Vagina (tissue), 2 donors: Measurements from ENCODE around the gene PLSCR3. TPM values are rescaled to one million over a fixed set of nuclear protein-coding genes. Genes with fewer than 3 reads are reported as not detected.

Source experiments
- DNase-seq, 2 donors: peaks; one replicate each; pipeline ENCODE4 v3.0.0-alpha.2; 2017; ENCODE audit errors: extremely low spot score in 2 of 2
- H3K27ac ChIP-seq: fragments of 200-600 bp; sonication (generic); one replicate; pipeline ENCODE4 v1.5.1; 2019
- H3K27me3 ChIP-seq: fragments of 200-600 bp; sonication (generic); one replicate; pipeline ENCODE4 v1.5.1; 2019
- H3K36me3 ChIP-seq, 2 donors: fragments of 200-600 bp; sonication (generic); one replicate each; pipeline ENCODE4 v1.5.1; 2017 to 2019
- H3K4me1 ChIP-seq: fragments of 200-600 bp; sonication (generic); one replicate; pipeline ENCODE4 v1.5.1; 2019
- H3K4me3 ChIP-seq, 2 donors: fragments of 200-600 bp; sonication (generic); 1 replicate in 1 of 2; 2 replicates in 1 of 2; pipeline ENCODE4 v1.5.1; 2016 to 2019
- H3K9me3 ChIP-seq: fragments of 200-600 bp; sonication (generic); one replicate; pipeline ENCODE4 v1.5.1; 2019
- POLR2A ChIP-seq, 2 donors: fragments of 450-650 bp; IDR thresholded peaks; one replicate each; pipeline ENCODE4 v1.6.1; 2017; ENCODE audit warnings: antibody characterized with exemption in 2 of 2, mild to moderate bottlenecking in 2 of 2, moderate library complexity in 2 of 2
- POLR2AphosphoS5 ChIP-seq, 2 donors: sonication (generic); formaldehyde crosslinking; IDR thresholded peaks; one replicate each; pipeline ENCODE4 v1.9.0; 2017; ENCODE audit warnings: antibody characterized with exemption in 2 of 2, mild to moderate bottlenecking in 2 of 2, low read depth in 1 of 2; ENCODE audit not compliant: insufficient read depth in 1 of 2
- intact Hi-C: fragments of 100-400 bp; cut with DNase I; formaldehyde crosslinking; loops from one replicate; pipeline ENCODE4 v1.15.1; 2023
- total RNA-seq: library from RNA; depleted of rRNA; stranded (reverse); fragments of >200 nt; gene quantifications from one replicate; pipeline ENCODE4 v1.2.3, GENCODE V29; 2016
- TF ChIP-seq, protein P1 (sequence below), 3 experiments: fragments of 450-650 bp in 2 of 3; fragments of 200-600 bp in 1 of 3; sonication (generic) in 1 of 3; IDR thresholded peaks; one replicate each; pipeline ENCODE4 v1.5.1; 2017 to 2019; ENCODE audit warnings: antibody characterized with exemption in 3 of 3, mild to moderate bottlenecking in 2 of 3, moderate library complexity in 2 of 3

Gene PLSCR3
- total RNA-seq, 1 donor from 2014 or later: 37.1 TPM

DNA sequence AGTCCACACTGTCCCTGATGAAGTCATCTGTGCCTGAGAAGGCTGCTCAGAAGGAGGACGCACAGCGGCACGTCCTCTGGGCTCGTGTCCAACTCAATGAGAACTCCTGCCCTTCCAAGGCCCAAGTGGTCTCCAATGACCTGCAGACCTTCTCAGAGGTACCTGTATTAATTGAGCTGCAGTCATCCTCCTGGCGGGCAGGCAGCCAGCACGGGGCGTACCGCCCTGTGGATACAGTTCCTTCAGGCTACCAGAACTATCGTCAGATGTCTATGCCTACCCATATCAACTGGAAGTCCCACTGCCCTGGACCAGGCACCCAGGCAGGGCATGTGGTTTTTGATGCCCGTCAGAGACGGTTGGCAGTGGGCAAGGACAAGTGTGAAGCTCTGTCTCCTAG lies 38.0 kb upstream of the PLSCR3 start:
- Histone ChIP-seq H3K27me3 (no peaks in the 10 kb centered on the region), H3K9me3 (no peaks in the 10 kb centered on the region), H3K4me3 (no peak overlapping the region), H3K36me3 (no peaks in the 10 kb centered on the region), H3K27ac (no peak overlapping the region), H3K4me1 (peaks cover 18% of the 10 kb centered on the region)
- intact Hi-C loops: no loop called here
- no peak for TF ChIP-seq POLR2A (IDR thresholded peaks at IDR 0.05)
- no peak for TF ChIP-seq POLR2AphosphoS5 (IDR thresholded peaks at IDR 0.05; ENCODE audit: insufficient read depth in 1 of 2, low read depth in 1 of 2)
- TF ChIP-seq, protein P1, sequence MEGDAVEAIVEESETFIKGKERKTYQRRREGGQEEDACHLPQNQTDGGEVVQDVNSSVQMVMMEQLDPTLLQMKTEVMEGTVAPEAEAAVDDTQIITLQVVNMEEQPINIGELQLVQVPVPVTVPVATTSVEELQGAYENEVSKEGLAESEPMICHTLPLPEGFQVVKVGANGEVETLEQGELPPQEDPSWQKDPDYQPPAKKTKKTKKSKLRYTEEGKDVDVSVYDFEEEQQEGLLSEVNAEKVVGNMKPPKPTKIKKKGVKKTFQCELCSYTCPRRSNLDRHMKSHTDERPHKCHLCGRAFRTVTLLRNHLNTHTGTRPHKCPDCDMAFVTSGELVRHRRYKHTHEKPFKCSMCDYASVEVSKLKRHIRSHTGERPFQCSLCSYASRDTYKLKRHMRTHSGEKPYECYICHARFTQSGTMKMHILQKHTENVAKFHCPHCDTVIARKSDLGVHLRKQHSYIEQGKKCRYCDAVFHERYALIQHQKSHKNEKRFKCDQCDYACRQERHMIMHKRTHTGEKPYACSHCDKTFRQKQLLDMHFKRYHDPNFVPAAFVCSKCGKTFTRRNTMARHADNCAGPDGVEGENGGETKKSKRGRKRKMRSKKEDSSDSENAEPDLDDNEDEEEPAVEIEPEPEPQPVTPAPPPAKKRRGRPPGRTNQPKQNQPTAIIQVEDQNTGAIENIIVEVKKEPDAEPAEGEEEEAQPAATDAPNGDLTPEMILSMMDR (IDR thresholded peaks at IDR 0.05): no peak
- no peak for DNase-seq

DNA sequence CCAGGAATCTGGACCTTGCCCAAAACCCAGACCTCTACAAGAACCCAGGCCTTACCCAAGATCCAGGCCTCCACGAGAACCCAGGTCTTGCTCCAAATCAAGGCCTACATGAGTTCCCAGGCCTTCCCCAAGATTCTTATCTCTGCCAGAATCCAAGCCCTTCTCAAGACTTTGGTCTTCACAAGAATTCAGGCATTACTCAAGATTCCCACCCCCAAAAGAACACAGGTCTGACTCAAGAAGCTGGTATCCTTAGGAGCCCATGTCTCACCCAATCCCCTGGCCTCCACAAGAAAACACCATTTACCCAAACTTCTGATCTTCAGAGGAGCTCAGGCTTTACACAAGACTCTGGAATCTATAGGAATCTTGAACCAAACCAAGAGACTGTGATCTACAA lies 36.9 kb upstream of the PLSCR3 start:
- Histone ChIP-seq H3K27ac (no peak overlapping the region), H3K4me1 (peaks cover 8% of the 10 kb centered on the region), H3K4me3 (no peak overlapping the region), H3K27me3 (no peaks in the 10 kb centered on the region), H3K36me3 (no peaks in the 10 kb centered on the region), H3K9me3 (no peaks in the 10 kb centered on the region)
- DNase-seq: no peak
- intact Hi-C loops: no loop called here
- TF ChIP-seq POLR2A (IDR thresholded peaks at IDR 0.05) (no peak), POLR2AphosphoS5 (IDR thresholded peaks at IDR 0.05; ENCODE audit: insufficient read depth in 1 of 2, low read depth in 1 of 2) (no peak)

DNA sequence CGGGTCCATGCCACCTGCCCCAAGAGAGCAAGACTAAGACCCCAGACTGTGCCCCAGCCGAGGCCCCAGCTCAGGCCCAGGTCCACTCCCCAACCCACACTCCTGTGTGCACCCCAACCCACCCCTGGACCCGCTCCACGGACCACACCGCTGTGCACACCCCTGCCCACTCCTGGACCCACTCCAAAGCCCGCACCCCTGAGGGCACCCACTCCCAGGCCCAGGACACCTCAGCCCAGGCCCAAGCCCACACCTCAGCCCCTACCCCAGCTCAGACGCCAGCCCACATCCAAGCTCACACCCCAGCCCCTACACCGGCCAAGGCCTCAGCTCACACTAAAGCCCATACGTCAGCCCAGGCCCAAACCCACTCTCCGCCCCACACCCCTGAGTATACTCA lies 35.4 kb upstream of the PLSCR3 start:
- H3K4me1 ChIP-seq: no peaks in the 10 kb centered on the region
- H3K27me3 ChIP-seq: no peaks in the 10 kb centered on the region
- no peak for DNase-seq
- intact Hi-C loops: no loop called here
- no peak overlapping the region for H3K27ac ChIP-seq
- H3K36me3 ChIP-seq: no peaks in the 10 kb centered on the region
- H3K4me3 ChIP-seq: no peak overlapping the region
- TF ChIP-seq POLR2A (IDR thresholded peaks at IDR 0.05) (no peak), POLR2AphosphoS5 (IDR thresholded peaks at IDR 0.05; ENCODE audit: insufficient read depth in 1 of 2, low read depth in 1 of 2) (no peak)
- TF ChIP-seq, protein P1 (IDR thresholded peaks at IDR 0.05): no peak
- no peaks in the 10 kb centered on the region for H3K9me3 ChIP-seq

DNA sequence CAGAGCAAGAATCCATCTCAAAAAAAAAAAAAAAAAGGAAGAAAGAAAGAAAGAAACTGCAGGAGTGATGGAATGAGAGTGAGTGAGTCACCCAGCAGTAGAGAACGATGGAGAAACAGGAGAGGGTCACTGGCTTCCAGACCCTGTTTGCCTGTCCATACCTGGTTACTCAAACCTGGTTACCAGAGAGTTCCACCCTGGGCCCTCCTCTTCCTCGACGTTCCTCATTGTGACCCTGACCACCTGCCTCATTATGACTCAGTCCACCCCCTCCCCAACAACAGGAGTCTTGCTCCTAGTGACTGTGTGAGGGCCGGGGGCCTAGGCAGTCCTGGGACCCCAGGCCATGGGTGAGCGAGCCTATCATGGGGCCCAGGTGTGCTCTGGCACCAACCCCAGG lies 34.2 kb upstream of the PLSCR3 start, which contains the start of gene SPEM3:
TSS of gene SPEM3 (plus strand) at position 301 of the 400 bp plus-strand sequence. CDS start at position 347, 46 bp downstream.
- no peak within 1 kb of the TSS for H3K4me3 ChIP-seq
- H3K9me3 ChIP-seq: no peaks in the 10 kb centered on the region
- H3K4me1 ChIP-seq: no peaks in the 10 kb centered on the region
- no peak for DNase-seq
- H3K27me3 ChIP-seq: no peaks in the 10 kb centered on the region
- H3K27ac ChIP-seq: no peak within 1 kb of the TSS
- TF ChIP-seq, protein P1 (IDR thresholded peaks at IDR 0.05): no peak
- no peak for TF ChIP-seq POLR2AphosphoS5 (IDR thresholded peaks at IDR 0.05; ENCODE audit: insufficient read depth in 1 of 2, low read depth in 1 of 2)
- TF ChIP-seq POLR2A (IDR thresholded peaks at IDR 0.05): no peak
- no peaks in the 10 kb centered on the region for H3K36me3 ChIP-seq
- intact Hi-C loops: no loop called here

DNA sequence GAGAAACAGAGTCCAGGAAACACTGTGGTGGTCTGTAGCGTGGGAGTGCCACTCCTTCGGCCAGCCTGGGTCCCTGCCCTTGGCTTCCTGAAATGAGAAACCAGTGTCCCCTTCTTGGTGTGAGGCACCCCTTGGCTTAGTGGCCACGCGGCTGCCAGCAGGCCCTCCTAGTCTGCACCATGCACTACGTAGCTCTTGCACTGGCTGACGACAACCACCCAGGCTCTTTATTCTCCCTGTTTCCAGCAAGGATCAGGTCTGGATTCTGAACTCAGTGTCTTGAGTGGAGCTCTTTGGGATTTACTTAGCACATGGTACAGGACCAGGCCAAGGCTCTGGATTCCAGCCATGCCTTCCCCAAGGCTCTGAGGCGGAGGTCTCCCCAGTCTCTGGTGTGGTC lies 33.2 kb upstream of the PLSCR3 start:
- DNase-seq: no peak
- Histone ChIP-seq H3K27ac (no peak overlapping the region), H3K4me1 (no peaks in the 10 kb centered on the region), H3K9me3 (no peaks in the 10 kb centered on the region), H3K4me3 (no peak overlapping the region), H3K27me3 (no peaks in the 10 kb centered on the region), H3K36me3 (no peaks in the 10 kb centered on the region)
- TF ChIP-seq POLR2A (IDR thresholded peaks at IDR 0.05) (no peak), POLR2AphosphoS5 (IDR thresholded peaks at IDR 0.05; ENCODE audit: insufficient read depth in 1 of 2, low read depth in 1 of 2) (no peak)
- TF ChIP-seq, protein P1 (IDR thresholded peaks at IDR 0.05): no peak
- intact Hi-C loops: no loop called here
